Effector CD8-positive, alpha-beta T cell (primary cell): ENCODE data around the gene TMEM266.
"Not testable (repeated sequence)": the region's sequence is repeated elsewhere in the genome, so short reads cannot be mapped to it uniquely, and the experiment has no call there.

Source experiments
- DNase-seq: peaks from one replicate; lab custom pipeline; 2025; lab: John Stamatoyannopoulos, UW
- total RNA-seq, 4 experiments: gene quantifications; one replicate each; lab custom pipeline; 2026; lab: John Stamatoyannopoulos, UW

TMEM266 gene, protein sequence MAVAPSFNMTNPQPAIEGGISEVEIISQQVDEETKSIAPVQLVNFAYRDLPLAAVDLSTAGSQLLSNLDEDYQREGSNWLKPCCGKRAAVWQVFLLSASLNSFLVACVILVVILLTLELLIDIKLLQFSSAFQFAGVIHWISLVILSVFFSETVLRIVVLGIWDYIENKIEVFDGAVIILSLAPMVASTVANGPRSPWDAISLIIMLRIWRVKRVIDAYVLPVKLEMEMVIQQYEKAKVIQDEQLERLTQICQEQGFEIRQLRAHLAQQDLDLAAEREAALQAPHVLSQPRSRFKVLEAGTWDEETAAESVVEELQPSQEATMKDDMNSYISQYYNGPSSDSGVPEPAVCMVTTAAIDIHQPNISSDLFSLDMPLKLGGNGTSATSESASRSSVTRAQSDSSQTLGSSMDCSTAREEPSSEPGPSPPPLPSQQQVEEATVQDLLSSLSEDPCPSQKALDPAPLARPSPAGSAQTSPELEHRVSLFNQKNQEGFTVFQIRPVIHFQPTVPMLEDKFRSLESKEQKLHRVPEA
- total RNA-seq, result 0 to 0.19 (median 0) reads per million in 4 experiments

DNA sequence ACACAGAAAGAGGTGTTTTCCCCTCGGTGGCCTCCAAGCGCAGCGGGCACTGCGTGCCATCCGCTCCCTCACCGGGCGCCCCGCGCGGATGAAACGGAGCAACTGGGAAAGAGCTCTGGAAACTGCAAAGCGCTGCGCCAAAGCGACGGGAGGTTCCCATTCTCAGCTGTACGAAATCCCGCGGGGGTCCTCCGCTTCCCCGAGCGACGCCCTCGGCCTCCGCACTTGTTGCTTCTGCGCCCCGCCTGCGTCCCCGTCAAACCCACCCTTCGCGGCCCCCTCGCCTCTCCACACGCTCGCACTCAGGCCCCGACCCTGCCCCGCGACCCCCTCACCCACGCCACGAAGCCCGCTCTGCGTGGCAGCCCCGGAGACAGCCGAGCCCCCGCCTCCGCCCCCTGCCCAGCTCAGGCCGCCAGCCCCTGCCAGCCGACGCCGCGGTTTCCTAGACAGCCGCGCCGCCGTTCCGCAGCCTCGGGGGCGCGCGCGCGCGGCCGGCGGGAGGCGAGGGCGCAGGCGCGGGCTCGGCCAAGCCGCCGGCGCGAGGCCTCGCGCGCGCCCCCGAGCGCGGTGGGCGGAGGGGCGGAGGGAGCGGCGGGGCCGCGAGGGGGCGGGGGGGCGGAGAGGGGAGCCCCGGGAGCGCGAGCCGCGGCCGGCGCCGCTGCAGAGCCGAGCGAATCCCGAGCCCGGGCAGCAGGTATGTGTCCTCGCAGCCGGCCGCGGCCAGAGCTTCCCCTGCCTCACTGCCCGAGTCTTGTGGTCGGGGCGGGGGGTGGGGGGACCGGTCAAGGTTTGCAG is at the start of gene TMEM266:
TMEM266 (plus strand) TSS at position 666 of the 798 bp plus-strand sequence. CDS start 74,279 bp downstream, outside the sequence.
- DNase-seq, result no peak

DNA sequence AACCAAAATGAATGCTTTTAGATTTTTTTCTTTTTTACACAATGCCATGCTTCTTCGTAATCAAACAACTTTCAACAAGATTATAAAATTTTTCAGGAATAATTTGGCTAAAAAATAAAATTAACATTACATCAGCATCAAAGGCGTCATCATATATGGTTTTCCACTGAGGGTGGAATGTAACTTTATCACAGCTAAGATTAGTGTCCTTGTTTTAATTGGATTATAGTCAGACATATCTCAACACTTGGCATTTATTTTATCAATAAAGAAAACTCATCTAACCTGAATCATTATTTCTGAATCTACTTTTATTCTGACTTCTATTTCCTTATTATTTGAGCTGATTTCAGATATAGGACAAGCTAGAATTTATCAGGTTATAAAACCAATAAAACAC is 49.2 kb upstream of the TMEM266 start:
- no peak for DNase-seq

DNA sequence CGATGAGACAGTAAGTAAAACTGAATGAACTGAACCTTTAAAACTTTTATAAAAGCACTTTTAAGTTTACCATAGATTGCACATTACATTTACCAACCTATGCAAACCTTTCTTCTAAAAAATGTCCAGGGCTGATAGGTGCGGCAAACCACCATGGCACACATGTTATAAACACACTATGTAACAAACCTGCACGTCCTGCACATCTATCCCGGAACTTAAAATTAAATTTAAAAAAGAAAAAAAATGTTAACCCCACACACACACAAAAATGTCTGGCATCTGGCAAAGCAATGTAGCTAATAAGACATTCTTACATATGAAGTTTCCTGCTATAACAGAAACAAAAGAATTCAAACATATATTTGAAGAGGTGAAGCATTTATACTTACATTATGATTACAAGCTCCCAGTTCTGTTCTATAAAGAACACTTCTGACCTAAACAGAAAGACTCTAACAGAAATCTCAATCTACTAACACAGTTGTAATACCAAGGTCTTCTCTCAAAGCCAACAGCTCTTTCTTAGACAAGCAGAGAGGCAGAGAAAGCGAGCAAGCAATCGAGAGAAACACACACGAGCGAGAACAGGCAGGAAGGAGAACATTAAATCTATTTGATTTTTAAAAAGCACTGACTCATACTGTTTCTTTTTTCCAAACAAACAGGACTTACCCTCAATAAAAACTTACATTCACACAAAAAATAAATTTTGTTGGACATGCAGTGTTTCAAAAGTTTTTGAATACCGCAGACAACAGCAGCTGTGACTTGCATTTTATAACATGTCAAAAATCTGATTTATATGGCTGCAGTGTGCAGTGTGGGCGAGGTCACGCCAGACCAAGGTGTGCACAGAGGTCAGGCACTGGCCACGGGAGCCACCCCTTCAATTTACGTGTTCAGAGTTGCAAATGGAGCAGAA is 47.9 kb upstream of the TMEM266 start, which contains the start of gene NRG4:
NRG4 (minus strand) TSS at position 798 of the 925 bp plus-strand sequence. CDS start 1,194 bp downstream, outside the sequence.
- no peak for DNase-seq

DNA sequence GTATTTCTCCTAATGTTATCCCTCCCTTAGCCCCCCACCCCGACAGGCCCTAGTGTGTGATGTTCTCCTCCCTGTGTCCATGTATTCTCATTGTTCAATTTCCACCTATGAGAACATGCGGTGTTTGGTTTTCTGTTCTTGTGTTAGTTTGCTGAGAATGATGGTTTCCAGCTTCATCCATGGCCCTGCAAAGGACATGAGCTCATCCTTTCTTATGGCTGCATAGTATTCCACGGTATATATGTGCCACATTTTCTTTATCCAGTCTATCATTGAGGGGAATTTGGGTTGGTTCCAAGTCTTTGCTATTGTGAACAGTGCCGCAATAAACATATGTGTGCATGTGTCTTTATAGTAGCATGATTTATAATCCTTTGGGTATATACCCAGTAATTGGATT is 46.3 kb upstream of the TMEM266 start:
- not testable (repeated sequence) for DNase-seq

DNA sequence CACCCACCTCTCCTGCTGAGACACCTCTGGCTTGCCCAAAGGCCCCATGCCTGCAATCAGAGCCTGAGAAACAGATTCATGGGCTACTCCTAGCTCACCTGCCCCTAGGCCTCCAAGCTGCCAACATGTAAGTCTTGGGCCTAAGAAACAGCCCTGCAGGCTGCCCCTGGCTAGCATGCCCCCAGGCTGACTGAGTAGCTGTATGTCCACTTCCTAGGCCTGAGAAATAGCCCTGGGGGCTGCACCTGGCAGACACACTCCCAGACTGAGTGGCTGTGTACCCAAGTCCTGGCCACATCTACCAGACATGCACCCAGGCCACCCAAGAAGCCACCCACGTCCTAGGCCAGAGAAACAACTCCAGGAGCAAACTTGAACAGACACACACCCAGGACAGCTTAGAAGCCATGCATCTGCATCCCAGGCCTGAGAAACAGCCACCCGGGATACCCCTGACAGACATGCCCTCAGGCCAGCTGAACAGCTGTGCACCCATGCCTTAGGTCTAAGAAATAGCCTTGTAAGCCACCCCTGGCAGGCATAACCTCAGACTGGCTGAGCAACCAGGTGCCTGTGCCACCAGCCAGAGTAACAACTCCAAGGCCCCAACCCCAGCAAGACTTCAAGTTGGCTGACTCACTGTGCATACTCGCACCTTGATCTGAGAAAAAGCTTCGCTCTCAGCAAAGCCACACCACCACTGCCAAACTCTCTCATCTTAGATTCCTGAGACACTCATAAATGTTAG is 35.6 kb upstream of the TMEM266 start:
- DNase-seq, result no peak

DNA sequence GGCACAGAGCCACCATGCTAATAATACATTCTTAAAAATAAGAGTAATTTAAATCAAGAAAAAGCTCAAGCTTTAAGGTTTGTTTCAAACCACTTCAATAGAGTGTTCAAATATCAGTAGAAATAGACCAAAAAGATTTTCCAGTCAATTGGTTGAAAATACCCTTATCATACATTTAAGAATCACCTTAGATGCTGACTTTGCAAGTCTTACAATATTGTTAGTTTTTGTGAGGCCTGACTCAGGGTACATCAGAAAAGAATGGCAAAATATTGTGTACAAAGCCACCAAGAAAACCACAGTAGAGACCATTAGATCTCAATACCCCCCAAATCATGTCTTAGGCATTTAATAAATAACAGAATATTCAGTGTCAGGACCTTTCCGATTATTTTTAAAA is 27.7 kb upstream of the TMEM266 start:
- no peak for DNase-seq

DNA sequence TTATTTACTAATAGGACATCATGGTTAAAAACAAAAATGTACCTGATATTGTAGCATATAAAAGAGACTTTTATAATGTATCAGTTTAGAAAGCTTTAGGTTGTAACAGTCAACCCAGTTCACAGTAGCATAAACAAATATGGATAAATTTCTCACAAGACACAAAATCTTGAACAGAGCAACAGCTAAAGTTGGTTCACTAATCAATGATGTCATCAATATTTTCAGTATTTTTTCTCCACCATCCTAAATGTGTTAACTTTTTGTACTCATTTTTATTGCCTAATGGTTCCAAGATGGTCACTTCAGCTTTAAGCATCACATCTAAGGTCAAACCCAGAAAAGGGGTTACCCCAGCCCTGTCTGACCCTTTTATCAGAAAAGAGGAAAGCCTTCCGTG is 26.3 kb upstream of the TMEM266 start:
- DNase-seq, result no peak

DNA sequence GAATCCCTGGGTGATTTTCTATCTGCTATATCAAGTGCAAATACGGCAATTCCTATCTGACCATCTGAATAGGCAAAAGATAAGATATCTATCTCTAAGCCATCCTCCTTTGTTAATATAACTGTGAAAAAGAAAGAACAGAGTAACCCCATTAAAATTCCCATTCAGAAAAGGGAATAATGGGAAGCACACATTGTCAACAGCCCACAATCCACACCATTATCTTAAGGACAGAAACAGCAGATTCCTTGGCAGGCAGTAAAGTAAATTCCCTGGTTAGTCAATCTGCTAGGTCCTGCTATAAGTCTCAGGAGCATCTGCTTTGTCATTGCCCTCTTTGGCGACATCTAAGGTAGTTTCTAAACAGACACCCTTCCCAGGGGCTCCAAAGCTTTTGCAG is 25.7 kb upstream of the TMEM266 start:
- DNase-seq, result no peak

DNA sequence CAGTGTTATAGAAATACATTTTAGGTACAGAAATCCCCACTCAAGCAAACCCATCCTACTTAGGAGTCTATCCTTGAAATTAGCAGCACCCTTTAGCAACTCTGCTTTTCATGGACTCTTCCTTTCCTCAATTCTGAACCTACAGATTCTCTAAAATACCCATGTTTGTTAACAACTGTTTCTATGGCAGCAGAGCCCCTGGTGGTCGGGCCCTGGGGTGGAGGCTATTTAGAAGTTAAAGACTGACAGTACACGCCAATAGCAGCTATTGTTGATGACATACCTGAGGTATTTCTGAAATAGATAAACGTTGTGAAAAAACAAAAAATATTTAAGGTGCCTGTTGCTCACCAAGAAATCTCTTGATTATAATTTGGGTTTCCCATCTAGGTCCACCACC is 24.2 kb upstream of the TMEM266 start:
- DNase-seq, result no peak

DNA sequence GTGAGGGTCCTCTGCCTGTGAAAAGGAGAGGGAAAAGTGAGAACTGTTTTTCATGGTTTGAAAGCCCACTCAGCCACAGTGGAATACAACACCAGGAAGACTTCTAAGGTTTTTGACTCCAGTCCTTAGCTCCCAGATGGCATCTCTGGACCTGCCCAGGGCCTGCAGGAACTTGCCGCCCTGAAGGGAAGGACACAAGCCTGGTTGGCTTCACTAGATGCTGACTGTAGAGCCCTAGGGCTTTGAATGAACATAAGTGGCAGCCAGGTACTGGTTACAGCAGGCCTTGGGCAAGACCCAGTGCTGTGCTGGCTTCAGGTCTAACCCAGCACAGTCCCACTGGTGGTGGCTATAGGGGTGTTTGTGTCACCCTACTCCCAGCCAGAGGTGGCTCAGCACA is 21.3 kb upstream of the TMEM266 start:
- DNase-seq, result no peak

DNA sequence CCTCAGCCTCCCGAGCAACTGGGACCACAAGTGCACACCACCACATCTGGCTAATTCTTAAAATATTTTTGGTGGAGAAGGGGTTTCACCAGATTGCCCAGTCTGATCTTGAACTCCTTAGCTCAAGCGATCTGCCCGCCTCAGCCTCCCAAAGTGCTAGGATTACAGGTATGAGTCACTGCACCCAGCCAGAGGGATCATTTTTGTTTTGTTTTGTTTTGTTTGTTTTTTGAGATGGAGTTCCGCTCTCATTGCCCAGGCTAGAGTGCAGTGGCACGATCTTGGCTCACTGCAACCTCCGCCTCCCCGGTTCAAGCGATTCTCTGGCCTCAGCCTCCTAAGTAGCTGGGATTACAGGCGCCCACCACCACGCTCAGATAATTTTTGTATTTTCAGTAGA is 5.6 kb upstream of the TMEM266 start:
- DNase-seq, result not testable (repeated sequence)

DNA sequence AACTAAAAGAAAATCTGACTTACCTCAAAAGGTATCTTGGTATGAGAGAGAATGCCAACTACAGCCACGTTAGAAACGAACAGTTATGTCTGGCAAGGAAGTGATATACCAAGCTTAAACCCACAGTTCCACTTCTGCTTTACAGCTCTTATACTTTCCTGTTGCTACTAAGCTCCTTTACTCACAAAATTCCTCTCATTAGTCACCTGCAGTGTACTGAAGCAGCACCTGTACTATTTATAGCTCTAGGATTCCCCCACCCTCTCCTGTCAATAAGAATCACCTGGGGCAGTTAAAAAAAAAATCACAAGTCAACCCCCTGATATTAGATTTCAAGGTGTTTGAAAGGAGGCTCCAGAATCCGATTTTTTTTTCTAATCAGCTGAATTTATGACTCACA is 2.9 kb upstream of the TMEM266 start:
- no peak for DNase-seq

DNA sequence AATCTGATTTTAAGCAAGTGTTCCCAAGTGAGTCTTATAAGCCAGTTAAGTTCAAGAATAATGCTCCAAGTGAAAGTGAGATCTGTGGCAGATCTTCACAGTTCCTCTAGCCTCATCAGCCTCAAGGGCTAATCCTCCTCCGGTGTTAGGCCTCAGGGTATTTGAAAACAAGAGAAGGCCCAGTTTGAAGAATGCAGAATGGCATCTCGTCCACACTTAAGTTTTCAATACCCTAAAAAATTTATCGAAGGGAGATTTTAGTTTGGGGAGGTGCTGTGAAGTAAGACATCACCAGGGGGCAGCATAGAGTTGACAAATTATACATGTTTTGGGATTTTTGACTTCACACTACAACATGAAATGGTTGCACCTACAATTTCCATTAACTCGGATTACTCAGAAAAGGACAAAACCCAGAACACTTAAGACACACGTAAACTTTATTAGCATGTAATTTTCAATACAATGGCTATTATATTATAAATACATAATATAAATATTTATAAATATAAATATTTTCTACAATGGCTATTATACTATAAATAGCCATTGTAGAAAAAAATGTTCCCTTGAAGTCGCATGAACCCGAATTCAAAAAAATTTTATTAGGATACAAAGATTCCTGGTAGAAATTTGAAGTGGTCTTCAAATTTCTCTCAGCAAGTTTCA is 2.3 kb upstream of the TMEM266 start:
- no peak for DNase-seq

DNA sequence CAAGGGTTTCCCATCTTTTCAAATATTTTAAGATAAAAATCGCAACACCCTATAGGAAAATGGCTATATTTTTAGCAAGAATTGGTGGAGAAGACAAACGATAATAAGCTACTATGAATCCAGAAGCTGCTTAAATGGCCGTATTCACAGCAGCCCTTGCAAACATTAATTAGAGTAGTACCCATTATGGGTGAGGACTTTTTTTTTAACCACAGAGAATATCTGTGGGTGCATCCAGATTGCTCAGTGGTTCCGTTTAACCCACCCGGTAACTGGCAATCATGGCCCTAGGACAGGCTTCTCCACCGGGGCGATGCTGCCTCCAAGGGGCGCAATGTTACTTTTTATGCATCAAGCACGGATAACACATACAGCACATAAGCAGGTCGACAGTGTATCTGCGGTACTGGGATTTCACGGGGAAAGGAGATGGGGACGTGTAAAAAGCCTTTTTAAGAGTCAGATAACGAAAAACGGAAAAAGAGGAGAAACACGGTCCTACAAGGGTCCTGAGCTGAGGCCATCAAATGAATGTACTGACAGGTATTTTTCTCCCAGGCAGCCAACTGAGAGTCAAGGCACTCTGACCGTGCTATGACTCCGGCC is 968 bp upstream of the TMEM266 start:
- DNase-seq, result no peak

DNA sequence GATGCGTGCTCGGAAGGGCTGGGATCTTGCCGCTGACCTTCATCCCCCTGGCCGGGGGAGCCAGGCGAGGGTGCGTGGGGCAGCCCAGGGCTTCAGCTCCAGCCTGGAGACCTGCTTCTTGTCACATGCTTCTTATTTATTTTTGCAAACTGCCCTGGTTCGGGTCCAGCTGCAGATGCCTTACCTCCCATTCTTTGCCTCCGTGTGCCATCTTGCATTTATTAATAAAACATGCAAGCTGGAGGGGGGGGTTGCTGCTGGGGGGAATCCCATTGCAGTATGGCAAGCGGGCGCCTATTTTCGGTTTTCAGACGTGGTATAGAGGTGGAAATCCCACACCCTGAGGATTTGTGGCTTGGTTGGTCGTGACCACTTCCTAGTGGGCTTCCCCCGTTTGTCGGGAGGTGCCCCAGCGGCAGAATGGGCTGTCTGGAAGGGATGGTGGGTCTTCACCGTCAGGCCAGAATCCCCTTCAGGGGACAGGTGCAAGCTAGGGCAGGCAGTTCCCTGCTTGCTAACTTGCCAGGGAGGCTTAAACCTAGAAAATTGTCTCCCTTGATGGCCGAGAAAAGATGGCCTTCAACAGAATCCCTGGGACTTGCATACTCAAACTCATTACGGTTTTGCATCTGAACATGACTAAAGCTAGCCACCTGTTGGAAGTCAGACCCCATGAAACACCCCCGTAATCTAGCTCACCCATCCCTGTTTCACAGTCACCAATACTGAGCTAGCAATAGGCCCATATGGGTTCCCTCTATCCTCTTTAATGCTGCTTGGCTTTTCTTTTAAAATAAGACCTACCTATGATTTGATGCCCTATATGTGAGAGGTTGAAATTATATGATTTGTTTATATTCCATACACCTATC is 569 bp downstream of the TMEM266 start:
- no peak for DNase-seq

DNA sequence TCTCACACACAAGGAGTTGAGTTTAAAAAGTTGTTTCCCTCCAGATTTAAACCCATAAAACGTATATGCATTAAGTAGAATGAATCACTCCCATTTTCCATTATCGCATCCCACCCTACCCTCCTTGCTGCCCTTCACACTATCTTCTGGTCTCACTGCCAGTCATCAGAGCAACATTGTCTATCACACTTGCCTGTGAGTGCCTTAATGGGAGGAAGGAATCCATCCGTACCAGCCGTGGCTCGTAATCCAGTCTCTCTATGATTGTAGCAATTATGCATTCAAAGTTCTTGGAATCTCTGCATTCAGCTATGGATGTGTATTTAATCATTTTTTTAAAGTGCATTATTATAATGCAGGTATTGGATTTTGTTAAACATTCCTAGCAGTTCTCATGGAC is 1.9 kb downstream of the TMEM266 start:
- DNase-seq, result no peak

DNA sequence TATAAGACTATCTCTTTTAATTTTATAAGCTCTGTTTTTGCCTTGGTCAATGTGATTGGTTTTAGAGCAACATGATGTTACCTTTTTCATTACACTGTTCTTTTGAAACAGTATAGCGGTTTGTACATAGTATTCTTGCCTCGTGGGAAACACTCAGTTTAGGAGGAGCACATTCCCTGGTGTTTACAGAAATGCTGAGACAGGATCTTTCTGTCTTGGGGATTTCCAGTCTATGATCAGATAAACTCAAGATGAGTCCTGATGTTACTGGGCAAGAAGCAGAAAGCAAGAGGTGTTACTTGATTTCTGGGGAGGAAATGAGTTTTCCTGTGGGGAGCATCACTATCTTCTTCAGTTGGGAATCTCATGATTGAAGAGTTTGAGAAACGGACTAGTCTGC is 2.5 kb downstream of the TMEM266 start:
- no peak for DNase-seq

DNA sequence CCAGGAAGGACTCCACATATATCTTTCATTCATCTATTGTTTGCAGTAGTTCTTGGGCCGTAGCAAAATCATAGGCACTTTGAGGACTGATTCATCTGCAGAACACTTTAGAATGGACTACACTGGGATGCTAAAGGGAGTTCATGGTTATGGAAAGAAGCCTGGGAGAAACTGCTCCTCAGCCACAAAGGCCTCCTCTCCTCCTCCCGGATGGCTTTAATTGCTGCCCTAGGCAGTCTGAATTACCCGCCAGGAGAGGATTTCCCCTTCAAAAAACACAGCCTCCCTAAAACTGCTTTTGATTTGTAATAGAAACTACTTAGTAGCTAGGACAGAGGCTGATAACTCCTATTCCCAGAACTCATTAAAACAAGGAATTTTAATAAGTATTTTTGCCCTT is 4.6 kb downstream of the TMEM266 start:
- DNase-seq, result no peak

DNA sequence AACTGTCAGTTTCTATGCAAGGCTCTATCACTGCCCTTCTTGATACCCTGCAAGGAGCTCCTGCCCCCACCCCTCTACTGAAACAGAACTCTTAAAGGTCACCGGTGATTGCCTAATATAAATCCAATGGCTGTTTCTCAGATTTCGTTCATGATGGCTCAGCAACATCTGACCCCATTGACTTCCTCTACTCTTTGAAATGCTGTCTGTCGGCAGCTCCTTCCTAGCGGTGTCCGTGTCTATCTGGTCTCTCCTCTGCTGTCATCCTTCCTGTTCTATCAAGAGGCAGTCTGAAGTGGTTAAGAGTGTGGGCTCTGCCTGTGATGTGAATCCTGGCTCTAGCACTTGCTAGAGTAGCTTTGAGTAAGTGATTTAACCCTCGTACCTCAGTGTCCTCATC is 5.5 kb downstream of the TMEM266 start:
- no peak for DNase-seq
